GM06990 (cell line): ENCODE results near the gene CRIM1.

Experiments used
- DNase-seq: peaks from one replicate; pipeline ENCODE4 v3.0.0-alpha.2; 2011; ENCODE audit not compliant: insufficient read length; ENCODE audit errors: extremely low read depth
- H3K27me3 ChIP-seq: replicated peaks from 2 replicates; pipeline ENCODE4 v1.6.0; 2011; ENCODE audit warnings: low read length; ENCODE audit not compliant: control insufficient read depth, insufficient read depth
- H3K36me3 ChIP-seq: 2 replicates; pipeline ENCODE4 v1.5.1; 2011; ENCODE audit warnings: low read length; ENCODE audit not compliant: control insufficient read depth, insufficient read depth
- H3K4me3 ChIP-seq: replicated peaks from 2 replicates; pipeline ENCODE4 v1.5.1; 2011; ENCODE audit warnings: low read depth, mild to moderate bottlenecking, control low read depth, low read length
- TF ChIP-seq, protein P1 (sequence below): IDR thresholded peaks from 2 replicates; pipeline ENCODE4 v1.5.1; 2011; ENCODE audit warnings: low read length, control low read depth, mild to moderate bottlenecking, inconsistent platforms; ENCODE audit not compliant: insufficient read depth, poor library complexity, severe bottlenecking

Gene CRIM1

DNA sequence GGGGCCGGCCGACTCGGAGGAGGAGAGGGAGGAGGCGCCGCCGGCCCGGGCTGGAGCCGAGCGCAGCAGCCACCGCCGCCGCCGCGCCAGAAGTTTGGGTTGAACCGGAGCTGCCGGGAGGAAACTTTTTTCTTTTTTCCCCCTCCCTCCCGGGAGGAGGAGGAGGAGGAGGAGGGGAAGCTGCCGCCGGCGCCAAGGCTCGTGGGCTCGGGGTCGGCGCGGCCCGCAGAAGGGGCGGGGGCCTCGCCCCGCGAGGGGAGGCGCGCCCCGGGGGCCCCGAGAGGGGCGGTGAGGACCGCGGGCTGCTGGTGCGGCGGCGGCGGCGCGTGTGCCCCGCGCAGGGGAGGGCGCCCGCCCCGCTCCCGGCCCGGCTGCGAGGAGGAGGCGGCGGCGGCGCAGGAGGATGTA lies 316 bp downstream of the CRIM1 start:
- DNase-seq: no peak
- no peak overlapping the region for H3K4me3 ChIP-seq
- peaks cover 2% of the 10 kb centered on the region for H3K27me3 ChIP-seq
- TF ChIP-seq, protein P1, sequence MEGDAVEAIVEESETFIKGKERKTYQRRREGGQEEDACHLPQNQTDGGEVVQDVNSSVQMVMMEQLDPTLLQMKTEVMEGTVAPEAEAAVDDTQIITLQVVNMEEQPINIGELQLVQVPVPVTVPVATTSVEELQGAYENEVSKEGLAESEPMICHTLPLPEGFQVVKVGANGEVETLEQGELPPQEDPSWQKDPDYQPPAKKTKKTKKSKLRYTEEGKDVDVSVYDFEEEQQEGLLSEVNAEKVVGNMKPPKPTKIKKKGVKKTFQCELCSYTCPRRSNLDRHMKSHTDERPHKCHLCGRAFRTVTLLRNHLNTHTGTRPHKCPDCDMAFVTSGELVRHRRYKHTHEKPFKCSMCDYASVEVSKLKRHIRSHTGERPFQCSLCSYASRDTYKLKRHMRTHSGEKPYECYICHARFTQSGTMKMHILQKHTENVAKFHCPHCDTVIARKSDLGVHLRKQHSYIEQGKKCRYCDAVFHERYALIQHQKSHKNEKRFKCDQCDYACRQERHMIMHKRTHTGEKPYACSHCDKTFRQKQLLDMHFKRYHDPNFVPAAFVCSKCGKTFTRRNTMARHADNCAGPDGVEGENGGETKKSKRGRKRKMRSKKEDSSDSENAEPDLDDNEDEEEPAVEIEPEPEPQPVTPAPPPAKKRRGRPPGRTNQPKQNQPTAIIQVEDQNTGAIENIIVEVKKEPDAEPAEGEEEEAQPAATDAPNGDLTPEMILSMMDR: no peak
- no peaks in the 10 kb centered on the region for H3K36me3 ChIP-seq

DNA sequence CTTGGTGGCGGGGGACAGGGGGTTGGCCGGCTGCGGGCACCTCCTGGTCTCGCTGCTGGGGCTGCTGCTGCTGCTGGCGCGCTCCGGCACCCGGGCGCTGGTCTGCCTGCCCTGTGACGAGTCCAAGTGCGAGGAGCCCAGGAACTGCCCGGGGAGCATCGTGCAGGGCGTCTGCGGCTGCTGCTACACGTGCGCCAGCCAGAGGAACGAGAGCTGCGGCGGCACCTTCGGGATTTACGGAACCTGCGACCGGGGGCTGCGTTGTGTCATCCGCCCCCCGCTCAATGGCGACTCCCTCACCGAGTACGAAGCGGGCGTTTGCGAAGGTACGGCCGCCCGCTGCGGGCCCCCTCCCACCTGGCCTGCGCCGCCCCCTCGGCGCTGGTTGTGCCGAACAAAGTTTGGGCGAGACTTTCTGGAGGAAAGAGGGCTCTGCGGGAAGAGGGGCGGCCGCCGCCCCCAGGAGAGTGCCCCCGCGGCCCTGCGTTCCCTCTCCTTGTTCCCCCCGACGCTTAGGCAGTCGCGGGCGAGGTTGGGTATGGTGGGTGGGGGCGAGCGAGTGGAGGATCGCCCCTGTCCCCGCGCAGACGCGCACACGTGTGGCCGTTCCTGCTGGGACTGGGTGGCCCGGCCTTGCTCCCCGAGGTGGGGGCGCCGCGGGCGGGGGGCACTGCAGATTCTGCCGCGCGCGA lies 866 bp downstream of the CRIM1 start:
- DNase-seq: peak; percentile 55
- Histone ChIP-seq H3K4me3 (no peak overlapping the region; the same call in 1 of the 2 replicates), H3K27me3 (peaks cover 2% of the 10 kb centered on the region), H3K36me3 (no peaks in the 10 kb centered on the region)
- TF ChIP-seq, protein P1: no peak

DNA sequence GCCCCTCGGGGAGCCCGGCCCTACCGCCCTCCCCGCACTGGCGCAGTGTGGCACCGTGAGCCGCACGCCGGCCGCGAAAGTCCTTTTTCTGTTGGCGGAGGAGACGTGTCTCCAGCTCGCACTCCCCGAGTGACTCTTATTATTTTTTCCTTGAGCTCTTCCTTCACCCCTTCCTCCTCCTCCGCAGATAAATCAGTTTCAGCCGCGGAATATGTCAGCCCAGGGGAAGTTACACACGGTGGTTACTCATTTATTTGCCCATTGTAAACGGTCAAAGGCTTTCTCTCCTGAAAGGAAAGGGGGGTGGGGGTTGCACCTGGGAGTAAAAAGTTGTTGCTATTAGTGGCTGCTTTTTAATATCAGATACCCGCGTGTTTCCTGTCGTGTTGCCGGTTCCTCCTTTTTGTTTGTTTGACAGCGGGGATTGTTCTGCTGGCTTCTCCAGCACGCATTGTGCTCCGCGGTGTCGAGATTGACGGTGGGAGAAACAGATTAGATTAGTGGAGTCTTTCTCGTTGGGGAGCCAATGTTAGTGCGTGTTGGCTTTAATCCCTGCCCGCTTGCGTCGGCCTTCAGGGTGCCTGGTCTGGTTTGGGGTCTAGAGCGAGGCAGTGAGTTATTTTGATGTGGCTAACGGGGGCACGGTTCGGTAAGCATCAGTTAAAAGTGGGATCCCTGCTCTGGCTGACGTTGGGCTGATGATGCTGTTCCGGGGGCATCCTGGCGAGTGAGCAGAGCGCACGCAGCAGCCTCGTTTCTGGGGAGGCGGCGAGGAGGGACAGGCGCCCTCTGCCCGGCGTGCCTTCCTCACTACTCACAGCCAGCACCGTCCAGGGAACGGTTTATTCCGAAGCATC lies 1.6 kb downstream of the CRIM1 start:
- Histone ChIP-seq H3K36me3 (no peaks in the 10 kb centered on the region), H3K27me3 (peaks cover 2% of the 10 kb centered on the region), H3K4me3 (peak overlapping the region; percentile 31)
- peak; percentile 59 for DNase-seq
- TF ChIP-seq, protein P1: no peak

DNA sequence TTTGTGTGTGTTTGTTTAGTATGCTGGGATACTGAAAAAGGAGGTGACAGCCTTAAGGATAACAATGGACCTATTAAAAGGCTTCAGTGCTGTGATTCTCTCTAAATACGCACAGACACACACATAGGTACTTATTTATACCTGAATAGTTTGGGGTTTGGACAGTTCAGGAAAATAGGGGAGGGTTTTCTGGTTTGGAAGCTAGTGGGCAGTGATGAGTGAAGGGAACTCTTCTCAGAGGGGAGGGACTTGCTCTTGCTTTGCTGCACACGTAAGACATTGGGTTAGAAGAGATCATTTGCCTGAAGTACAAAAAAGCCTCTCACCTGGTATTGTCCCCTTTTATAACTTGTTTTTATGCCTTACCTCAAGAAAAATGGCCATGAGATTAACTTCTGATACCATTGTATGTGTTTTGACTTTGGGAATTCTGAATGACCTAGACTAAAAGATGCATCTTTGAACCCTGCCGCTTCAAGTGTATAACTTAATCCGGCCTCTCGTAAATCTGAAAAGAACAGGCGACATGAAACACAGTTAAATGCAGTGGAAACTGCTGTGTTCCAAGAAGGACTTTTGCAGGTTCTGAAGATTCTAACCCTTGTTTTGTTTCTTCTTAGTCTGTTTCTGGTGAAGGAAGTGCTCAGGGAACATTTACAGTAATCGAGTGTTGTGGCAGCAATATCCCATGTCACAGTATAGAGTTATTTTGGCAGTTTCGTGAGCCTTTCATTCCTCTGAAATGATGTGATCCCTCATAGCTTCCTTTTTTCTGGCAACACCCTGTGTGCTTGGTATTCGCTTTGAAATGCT lies 2.5 kb downstream of the CRIM1 start:
- no peak for DNase-seq
- TF ChIP-seq, protein P1: no peak
- peaks cover 2% of the 10 kb centered on the region for H3K27me3 ChIP-seq
- no peaks in the 10 kb centered on the region for H3K36me3 ChIP-seq
- H3K4me3 ChIP-seq: no peak overlapping the region

DNA sequence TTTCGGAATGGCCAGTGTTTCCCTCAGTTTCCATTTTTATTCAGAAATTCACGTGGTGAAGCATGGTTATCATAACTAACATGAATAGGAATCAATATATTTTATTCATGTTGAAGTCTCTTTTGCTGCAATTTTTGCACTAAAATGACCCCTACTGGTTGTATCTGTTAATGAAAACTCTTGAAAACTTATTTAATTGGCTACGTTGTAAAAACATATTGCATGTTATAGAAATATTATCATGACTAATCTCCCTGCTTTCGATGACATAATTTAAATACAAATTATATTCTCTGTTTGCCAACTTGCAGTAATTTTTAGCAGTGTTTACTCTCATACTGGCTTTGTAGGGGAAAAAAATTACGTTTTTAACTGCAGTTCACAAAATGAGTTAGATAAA lies 3.5 kb downstream of the CRIM1 start:
- TF ChIP-seq, protein P1: no peak
- H3K4me3 ChIP-seq: no peak overlapping the region
- H3K27me3 ChIP-seq: peaks cover 2% of the 10 kb centered on the region
- no peak for DNase-seq
- H3K36me3 ChIP-seq: no peaks in the 10 kb centered on the region
